Measurements from ENCODE around the gene H6PD.

H6PD gene

DNA sequence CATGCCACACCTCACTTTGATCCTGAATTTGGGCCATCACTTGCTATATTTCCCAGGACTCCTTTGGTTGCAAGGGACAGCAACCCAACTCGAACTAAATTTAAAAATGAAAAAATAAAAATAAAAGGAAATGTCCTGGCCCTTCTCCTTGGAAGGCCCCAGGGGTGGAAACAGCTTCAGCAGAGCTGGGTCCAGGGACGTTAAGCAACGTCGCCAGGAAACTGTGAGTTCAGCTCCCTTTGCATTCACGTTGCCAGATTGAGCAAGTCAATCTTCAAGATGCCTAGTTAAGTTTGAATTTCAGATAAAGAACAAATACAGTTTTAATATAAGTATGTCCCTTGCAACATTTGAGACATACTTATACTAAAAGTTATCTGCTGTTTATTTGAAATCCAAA is 43.5 kb downstream of the H6PD start:
- no peak for DNase-seq (ENCODE audit: low read depth, low spot score)

DNA sequence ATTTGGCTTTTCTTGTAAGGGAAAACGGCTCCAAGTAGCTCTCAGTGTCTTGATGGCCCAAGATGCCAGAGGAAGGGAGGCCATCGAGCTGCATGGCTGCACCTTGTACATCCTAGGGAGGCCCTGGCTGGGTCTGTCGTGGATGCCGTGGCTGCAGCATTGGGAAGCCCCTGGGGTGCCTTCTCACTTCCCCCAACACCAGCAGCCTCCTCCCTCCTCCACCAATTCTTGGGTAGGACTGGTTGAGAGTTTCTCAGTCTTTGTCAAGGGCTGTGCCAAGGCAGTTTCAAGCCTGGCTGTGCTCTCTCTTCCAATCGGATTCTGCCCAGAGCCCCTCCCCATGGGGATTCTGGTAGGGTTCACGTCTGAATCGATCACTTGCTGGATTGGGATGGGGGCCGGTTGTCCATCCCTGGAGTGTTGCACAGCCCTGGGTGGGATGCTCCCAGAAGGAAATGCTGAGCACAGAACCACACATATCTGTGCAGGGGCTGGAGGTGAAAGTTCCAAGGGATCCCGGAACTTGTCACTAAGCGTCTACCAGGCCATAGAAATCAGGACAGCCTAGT is 44.1 kb downstream of the H6PD start:
- no peak for DNase-seq (ENCODE audit: low read depth, low spot score)

DNA sequence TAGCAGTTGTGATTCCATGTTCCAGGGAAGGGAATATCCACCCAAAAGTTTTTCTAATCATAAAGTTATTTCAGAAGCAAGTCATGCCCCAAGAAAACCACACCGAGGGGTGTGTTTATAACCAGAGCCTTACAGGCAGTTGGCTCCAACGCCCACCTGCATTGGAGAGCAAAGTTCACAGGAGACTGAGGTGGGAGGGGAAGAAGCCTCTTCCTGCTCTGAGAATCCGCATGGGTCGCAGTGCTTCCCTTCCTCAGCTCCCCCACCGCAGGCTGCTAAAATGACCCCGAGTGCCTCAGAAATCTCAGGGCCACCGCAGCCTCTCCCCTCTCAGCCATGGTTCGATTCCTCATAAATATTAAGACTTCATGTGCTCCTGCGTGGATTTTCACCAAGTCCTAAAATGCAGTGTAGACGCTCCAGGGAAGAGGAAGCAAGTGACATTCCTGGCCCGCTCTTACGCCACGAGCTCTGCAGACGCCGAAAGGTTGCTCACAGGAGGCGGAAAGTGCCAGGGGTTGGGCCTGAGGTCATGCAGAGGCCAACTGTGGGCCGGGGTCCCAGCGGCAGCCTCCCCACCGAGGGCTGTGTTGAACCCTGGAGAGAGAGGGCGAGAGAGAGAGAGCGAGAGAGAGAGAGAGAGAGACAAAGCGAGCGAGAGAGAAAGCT is 44.7 kb downstream of the H6PD start:
- no peak for DNase-seq (ENCODE audit: low read depth, low spot score)

DNA sequence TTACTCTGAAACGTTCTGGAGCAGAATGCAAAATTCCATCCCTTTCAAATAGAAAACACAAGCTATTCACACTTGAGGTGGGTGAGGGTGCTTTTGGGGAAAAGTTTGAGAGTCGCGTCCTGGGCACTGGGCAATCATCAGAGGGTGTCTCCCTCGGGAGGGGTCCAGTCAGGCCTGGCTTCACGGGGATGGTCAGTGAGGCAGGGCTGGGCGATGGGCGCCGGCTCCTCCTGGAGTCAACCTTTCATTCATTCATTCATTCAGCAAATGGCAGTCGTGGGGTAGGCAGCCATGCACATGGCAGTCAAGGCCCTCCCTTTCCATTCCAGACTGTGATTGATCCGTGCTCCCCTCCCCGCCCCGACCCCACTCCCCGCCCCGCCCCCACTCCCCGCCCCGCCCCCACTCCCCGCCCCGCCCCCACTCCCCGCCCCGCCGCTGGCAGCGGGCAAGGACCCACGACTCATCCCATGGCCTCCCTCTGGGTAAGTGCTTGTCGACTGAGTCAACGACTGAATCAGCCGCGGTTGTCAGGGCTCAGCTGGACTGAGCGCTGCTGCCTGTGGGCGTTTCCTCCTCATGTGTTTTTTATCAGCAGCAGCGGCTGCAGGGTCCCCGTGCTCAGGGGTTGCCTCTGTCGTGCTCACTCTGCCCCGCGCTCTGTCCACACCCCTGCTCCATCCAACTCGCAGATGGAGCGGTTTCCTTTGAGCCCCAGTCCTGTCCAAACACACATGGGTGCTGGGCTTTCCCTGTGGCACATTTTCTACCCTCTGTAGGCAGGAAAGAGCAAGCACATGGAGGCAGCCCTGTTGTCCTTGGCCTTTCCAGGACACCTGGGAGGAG is 45.7 kb downstream of the H6PD start:
- DNase-seq (ENCODE audit: low read depth, low spot score), result no peak

DNA sequence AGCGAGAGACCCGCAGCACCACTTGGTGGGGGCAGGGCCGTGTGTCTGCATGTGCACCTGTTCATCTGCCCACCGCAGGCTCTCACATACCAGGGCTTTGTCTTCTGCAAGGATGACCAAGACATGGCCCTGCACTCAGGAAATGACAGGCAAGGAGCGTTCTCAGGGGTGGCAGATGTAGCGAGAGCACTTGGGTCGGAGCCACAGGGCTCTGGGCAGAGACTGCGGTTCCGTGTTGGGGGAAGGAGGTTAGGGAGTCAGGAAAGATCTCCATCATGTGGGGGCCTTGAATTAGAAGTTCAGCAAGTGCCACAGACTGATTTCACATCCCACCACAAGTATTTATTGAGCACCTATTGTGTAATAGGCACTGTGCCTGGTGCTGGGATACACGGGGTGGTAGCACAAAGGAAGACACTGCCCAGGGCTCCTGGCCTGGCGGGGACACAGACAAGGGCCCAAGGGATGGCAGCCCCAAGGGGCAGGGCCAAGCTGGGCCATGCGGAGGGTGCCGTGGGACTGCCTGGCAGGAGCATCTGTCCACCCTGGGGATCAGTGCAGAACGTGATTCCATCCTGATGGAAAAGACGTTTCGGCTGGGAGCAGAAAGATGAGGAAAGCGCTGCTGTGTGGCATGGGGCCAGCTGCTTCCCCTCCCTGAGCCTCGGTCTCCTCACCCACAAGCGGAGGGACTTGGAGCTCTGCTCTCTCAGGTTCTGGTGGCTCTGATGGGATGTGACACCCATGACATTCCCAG is 46.7 kb downstream of the H6PD start:
- no peak for DNase-seq (ENCODE audit: low read depth, low spot score)

DNA sequence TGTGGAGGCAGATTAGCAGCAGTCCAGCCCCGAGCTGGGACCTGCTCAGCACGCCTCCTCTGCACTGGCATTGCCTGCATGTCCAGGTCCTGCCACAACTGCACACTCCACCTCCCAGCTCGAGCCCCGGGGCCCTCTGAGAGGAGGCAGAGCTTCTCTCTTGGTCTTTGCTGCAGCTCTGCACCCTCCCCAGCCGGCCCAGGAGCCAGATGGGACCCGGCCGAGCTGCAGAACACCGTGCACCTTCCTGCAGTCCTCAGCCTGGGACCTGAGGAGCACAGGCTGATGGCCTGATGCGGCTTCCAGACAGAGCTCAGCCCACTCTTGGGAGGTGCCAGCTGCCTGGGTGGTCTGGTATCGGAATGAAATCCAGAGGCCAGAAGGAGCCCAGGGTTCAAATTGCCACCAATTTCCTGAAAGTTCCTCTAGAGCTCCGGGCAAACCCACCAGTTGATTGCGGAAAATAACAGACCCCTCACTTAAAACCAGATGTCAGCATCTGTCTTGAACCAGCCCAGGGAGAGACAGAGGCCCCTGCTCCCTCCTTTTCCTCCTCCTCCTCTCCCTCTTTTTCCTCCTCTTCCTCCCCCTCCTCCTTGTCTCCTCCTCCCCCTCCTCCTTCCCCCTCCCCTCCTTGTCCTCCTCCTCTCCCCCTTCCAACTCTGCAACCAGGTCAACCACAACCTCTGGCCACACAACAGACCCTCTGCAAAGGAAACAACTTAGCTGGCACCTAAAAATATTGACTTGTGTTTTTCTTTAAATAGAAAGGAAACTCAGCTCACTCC is 47.5 kb downstream of the H6PD start:
- no peak for DNase-seq (ENCODE audit: low read depth, low spot score)

DNA sequence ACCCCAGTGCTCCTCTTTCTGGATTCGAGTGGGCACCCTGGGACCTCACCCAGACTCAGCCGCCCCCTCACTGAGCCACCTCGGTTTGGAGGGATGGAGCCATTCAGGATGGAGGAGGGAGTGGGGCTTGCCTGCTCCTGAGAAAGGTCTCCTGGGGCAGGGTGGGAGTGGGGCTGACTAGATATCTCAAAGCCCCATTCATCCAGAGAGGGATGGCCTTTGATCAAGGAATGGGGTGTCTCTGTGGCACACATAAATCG is 48.1 kb downstream of the H6PD start:
- DNase-seq (ENCODE audit: low read depth, low spot score), result no peak

DNA sequence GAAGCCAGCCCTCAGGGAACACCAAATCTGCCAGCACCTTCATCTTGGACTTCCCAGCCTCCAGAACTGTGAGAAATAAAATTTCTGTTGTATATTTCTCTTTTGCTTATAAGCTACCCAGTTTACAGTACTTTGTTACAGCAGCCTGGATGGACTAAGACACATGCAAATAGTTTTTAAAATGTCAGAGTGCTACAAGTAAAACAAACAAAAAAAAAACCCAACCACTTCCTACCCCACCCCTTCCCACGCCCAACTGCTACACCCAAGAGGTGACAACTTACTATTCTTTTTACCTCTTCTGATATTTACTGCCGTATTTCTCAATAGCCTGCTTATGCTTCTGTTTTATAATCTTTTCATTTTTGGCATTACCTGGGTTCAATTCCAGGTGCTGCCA is 49.5 kb downstream of the H6PD start:
- DNase-seq (ENCODE audit: low read depth, low spot score), result no peak

DNA sequence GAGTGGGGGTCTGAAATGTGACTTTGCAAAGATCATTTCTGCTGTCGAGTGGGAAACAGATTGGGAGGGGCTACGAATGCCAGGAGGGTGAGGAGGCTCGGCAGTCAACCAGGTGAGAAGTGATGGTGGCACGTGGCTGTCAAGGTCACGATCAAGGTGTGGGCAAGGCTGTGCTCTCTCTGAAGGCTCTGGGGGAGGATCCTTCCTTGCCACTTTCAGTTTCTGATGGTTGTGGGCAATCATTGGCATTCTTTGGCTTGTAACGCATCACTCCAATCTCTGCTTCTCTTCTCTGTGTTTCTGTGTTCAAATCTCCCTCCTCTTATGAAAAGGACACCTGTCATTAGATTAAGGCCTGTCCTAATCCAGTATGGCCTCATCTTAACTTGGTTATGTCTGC is 52.0 kb downstream of the H6PD start:
- no peak for DNase-seq (ENCODE audit: low read depth, low spot score)

DNA sequence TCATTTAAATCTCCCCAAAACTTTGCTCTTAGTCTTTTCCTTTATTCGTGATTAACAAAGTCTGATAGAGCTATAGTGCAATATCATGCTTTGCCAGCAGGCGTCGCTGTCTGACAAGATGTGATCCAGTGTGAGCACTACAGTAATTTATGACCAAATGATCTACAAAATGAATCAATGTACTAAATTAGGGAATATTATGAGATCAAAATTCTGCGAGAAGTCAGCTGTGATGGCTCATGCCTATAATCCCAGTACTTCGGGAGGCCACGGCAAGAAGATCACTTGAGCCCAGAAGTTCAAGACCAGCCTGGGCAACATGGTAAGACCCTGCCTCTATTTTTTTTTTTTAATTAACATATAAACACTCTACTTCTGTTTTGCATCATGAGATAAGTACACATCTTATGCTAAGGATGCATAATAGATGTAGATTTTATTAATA is 54.5 kb downstream of the H6PD start:
- no peak for DNase-seq (ENCODE audit: low read depth, low spot score)

DNA sequence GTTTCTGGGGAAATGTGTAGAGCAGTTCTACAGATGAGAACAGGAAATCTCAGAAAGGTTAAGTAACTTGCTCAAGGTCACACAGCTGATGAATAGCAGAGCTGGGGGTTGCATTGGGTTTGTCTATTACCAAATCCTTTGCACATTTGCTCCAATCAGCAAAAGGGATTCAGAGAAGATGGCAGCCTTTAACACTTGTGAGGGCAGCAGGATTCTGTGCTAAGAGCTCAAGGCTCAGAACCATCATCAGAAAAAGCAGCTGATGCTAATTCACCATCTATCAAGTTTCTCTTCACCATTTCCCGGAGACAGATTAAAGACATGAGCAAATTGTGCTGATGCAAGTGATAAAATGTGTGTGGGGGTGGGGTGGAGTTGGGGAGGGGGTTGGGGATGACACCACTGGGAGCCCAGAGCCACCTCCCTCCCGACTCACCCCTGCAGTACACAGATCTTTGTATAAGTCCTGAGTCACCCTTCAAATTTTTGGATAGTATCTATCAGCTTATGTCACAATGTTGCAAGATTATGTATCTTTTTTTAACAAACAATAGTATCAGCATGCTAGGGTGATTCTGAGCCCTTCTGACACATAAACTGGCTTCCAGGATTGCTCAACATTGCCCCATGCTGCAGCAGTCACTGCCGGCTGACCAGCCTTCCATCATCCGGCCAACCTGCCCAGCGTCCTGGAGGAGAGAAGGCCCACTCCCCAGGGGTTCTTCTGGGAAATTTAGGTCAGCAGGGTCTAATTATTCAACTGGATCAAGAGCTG is 55.3 kb downstream of the H6PD start:
- DNase-seq (ENCODE audit: low read depth, low spot score), result no peak

DNA sequence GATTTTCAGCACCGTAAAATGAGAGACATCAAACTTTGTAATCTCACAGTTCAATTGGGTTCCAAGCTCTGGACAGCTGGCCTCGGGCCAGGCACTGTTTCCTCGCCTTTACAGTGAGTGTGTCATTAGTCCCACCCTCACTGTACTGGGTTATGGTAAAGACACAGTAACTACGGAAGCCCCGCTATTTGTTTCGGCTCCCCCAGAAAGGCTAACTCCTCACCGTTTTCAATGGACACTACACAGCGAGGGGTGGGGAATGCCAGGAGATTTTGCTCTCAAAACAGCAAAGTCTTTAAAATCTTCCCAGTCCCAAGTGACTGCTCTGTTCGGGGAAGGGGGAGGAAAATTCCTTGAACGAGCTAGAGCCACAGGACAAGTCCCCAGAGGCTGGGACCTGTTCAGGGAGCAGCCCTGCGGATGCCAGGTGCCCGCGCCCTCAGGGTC is 57.4 kb downstream of the H6PD start:
- DNase-seq (ENCODE audit: low read depth, low spot score), result no peak

DNA sequence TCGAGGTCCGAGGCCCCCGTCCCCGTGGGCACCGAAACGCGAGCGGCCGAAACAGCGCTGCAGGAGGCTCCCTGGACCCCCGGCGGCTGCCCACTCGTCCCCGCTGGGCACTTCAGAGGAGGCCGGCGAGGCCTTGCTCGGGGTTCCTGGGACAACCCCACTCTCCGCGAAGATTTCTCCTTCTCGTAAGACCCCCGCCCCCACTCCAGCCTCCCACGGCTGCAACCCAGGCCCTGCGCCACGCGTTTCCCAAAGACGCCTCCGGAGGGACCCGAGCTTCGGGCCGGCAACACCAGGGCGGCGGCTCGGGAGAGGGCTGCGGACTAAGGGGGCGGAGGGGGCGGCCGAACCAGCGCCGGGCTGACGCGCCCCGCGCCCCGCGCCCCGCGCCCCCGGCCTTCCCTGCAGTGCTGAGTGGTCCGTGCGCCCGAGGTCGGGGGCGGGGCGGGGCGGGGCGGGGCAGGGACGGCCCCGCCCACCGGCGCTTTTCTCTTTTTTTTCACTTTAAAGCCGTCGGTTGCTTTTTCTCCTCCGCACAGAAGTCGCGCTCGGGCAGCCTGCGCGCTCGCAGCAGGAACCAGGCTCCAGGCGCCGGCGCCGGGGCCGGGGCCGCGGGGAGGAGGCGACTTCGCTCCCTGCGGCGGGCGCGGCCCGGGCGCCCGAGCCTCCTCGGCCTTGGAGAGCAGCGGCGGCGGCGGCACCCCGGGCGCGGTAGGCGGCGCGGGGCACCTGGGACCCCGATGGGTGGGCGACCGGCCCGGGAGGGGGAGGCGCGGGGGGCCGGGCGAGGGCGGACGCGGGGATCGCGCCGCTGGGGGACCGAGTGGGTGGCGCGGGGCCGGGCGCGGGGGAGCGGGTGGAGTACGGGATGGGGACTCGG is 58.0 kb downstream of the H6PD start, which contains the start of gene SPSB1:
SPSB1 (plus strand) TSS at position 534 of the 880 bp plus-strand sequence. CDS start 62,998 bp downstream, outside the sequence.
- DNase-seq (ENCODE audit: low read depth, low spot score), result no peak

DNA sequence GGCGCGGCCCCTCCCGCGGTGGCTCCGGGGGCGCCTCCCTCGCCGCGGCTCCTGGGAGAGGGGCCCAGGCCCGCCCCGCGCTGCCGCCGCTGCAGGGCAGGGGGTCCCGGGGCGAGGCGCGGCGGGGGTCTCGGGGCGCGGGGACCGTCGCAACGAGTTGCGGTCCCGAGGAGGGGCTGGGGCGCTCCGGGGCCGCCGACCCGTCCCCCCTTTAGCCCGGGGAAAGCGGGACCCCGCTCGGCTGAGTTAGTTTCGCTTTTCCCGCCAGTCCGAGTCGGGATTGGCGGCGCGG is 58.6 kb downstream of the H6PD start:
- no peak for DNase-seq (ENCODE audit: low read depth, low spot score)

DNA sequence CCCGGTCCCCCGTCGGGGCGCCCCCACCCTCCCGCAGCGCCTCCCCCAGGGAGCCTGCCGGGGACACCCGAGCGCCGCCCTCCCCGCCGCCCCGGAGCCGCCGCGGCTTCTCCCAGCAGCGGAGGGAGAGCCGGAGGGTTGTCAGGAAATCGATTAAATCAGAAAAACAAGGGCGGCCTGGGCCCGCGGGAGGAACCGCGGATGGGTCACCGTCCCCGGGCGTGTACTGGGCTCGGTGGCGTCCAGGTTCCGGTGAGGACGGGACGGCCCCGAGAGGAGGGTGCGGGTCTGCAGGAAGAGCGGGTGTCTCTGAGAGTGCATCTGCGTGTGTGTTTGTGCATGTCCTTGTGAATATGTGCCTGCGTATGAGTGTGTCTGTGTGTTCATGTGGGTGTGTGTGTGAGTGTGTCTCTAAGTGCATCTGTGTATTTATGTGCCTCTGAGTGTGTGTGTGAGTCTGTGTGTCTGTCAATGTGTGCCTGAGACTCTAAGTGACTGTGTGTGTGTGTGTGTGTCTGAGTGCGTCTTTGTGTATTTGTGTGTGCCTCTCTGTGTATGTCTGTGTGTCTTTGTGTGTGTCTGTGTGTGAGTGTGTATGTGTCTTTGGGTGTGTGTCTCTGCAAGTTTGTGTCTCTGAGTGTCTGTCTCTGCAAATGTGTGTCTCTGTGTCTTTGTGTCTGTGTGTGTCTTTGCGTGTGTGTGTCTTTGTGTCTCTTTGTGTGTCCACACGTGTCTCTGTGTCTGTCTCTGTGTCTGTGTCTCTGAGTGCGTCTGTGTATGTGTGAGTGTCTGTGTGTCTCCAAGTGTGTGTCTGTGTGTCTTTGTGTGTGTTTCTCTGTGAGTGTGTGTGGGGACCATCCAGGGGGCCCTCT is 59.2 kb downstream of the H6PD start:
- DNase-seq (ENCODE audit: low read depth, low spot score), result no peak

DNA sequence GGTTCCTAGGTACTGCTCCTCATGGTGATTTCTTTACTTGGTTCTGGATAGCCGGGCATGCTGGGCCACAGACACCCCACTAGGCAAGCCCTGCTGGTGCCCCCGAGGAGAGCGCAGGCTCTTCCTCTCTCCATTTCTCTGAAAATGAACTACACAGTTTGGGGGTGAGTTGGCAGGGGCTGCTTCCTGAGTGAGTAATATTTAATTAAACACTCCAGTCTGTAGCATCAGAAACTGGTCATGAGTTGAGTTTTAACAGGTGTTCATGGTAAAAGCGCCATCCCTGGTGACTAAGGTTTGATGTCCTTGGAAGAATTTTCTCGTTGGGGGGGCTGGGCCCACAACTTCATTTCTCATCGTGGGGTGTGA is 59.8 kb downstream of the H6PD start:
- DNase-seq (ENCODE audit: low read depth, low spot score), result no peak

DNA sequence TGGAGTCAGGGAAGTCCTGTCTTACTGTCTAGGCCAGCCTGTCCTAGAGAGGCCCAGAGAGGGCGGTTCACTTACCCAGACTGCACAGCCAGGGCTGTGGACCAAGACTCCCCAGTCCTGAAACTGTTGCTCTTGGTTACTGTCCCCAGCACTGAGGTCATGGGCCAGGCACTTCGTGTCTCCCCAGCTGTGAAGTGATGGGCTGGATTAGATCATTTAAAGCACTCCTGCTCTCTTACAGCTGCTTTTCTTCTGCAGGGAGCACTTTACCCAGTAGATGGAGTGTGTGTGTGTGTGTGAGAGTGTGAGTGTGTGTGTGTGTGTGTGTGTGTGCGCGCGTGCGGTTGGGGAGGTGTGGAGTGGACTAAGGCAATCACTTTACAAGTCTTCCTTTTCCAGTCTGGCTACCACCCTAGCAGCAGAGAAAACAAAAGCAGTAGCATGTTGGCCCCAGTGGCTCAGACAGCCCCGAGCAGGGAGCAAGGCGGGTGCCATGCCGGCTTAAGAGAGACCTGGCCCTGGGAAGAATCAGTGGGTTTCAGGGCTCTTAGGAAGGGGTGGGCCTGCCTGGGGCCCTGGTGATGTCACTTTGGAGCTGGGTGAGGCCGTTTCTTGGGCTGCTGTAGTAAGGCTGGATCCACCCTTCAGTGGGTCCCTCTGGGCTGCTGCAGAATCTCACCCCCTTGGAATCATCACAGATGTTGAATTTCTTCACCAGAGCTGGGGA is 60.5 kb downstream of the H6PD start:
- no peak for DNase-seq (ENCODE audit: low read depth, low spot score)

DNA sequence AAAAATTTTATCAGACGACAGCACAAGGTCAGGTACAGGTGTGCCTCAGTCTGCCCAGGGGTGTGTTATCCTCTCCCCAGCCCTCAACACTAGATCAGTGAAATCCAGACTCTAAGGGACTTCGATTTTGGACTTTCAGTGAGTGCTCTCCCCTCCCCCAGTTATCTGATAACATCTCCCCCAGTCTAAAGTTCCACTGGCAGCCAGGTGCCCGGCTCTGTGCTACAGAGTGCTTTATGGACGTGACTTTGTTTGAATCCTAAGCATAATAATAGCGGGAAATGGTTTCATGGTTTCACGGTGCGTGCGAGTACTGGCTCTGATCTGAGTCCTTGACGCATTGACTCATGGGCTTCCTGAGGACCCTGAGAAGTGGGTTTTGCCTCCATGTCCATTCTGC is 61.3 kb downstream of the H6PD start:
- no peak for DNase-seq (ENCODE audit: low read depth, low spot score)
